GM12874 (cell line): Measurements from ENCODE around the gene IL7R.

ENCODE experiments used
- CTCF ChIP-seq: IDR thresholded peaks from 2 replicates; pipeline ENCODE4 v1.5.1; 2011; ENCODE audit warnings: low read depth, mild to moderate bottlenecking, control low read depth, low read length, moderate library complexity; ENCODE audit not compliant: insufficient read depth

Gene IL7R

GRCh38 chr5:35819668-35820067, 37.0 kb upstream of the IL7R start:
- TF ChIP-seq CTCF, result no peak

GRCh38 chr5:35820735-35821134, 36.0 kb upstream of the IL7R start:
- TF ChIP-seq CTCF, result no peak

- no peak for TF ChIP-seq CTCF
Observed at GRCh38 chr5:35821513-35821912, 35.2 kb upstream of the IL7R start.

- no peak for TF ChIP-seq CTCF
Observed at GRCh38 chr5:35822511-35822910, 34.2 kb upstream of the IL7R start.

- no peak for TF ChIP-seq CTCF
Observed at GRCh38 chr5:35823347-35824098, 33.2 kb upstream of the IL7R start.

- TF ChIP-seq CTCF, result no peak
Observed at GRCh38 chr5:35826056-35826455, 30.6 kb upstream of the IL7R start.

GRCh38 chr5:35826554-35826953, 30.1 kb upstream of the IL7R start:
- no peak for TF ChIP-seq CTCF
